ENCODE measurements around the gene PTPN14. TPM values are rescaled to one million over a fixed set of nuclear protein-coding genes. Genes with fewer than 3 reads are reported as not detected.
A peak's percentile ranks its signal among the peaks of the same experiment; 100 is the strongest.

Gene PTPN14
- polyA plus RNA-seq, 1 donor from 2014 or later, result 0.07 TPM

- Histone ChIP-seq H2AFZ (ENCODE audit: low read depth, low read length) (no peak overlapping the region), H3K27me3 (ENCODE audit: insufficient read depth, low read depth, low read length) (no peaks in the 10 kb centered on the region), H3K36me3 (ENCODE audit: insufficient read depth, low read length) (no peaks in the 10 kb centered on the region), H3K9me2 (ENCODE audit: insufficient read depth, low read length) (no peaks in the 10 kb centered on the region), H3K4me3 (ENCODE audit: low read length) (no peak overlapping the region), H3K27ac (ENCODE audit: low read length) (no peak overlapping the region), H4K20me1 (ENCODE audit: insufficient read depth) (no peaks in the 10 kb centered on the region), H3K9me3 (ENCODE audit: low read length) (no peaks in the 10 kb centered on the region), H3K4me2 (ENCODE audit: low read length) (no peak overlapping the region), H3K9ac (ENCODE audit: low read length) (no peak overlapping the region), H3K79me2 (replicated peaks; ENCODE audit: insufficient read depth, low read length) (no peaks in the 10 kb centered on the region), H3F3A (ENCODE audit: insufficient read depth, low read length, poor library complexity, severe bottlenecking) (no peaks in the 10 kb centered on the region)
- TF ChIP-seq RAD21 (conservative IDR thresholded peaks at IDR 0.05), result no peak
- TF ChIP-seq, protein P1, sequence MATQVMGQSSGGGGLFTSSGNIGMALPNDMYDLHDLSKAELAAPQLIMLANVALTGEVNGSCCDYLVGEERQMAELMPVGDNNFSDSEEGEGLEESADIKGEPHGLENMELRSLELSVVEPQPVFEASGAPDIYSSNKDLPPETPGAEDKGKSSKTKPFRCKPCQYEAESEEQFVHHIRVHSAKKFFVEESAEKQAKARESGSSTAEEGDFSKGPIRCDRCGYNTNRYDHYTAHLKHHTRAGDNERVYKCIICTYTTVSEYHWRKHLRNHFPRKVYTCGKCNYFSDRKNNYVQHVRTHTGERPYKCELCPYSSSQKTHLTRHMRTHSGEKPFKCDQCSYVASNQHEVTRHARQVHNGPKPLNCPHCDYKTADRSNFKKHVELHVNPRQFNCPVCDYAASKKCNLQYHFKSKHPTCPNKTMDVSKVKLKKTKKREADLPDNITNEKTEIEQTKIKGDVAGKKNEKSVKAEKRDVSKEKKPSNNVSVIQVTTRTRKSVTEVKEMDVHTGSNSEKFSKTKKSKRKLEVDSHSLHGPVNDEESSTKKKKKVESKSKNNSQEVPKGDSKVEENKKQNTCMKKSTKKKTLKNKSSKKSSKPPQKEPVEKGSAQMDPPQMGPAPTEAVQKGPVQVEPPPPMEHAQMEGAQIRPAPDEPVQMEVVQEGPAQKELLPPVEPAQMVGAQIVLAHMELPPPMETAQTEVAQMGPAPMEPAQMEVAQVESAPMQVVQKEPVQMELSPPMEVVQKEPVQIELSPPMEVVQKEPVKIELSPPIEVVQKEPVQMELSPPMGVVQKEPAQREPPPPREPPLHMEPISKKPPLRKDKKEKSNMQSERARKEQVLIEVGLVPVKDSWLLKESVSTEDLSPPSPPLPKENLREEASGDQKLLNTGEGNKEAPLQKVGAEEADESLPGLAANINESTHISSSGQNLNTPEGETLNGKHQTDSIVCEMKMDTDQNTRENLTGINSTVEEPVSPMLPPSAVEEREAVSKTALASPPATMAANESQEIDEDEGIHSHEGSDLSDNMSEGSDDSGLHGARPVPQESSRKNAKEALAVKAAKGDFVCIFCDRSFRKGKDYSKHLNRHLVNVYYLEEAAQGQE (IDR thresholded peaks at IDR 0.05; ENCODE audit: borderline replicate concordance), result no peak
- no peak for TF ChIP-seq EZH2 (IDR thresholded peaks at IDR 0.05; ENCODE audit: borderline replicate concordance, insufficient read depth, low read length, poor library complexity, severe bottlenecking)
- no peak for TF ChIP-seq POLR2AphosphoS5 (IDR thresholded peaks at IDR 0.05)
- no peak for TF ChIP-seq CTCF (IDR thresholded peaks at IDR 0.05; ENCODE audit: poor library complexity, severe bottlenecking)
- no peak for TF ChIP-seq SMC3 (conservative IDR thresholded peaks at IDR 0.05; ENCODE audit: poor library complexity)
- TF ChIP-seq EP300 (conservative IDR thresholded peaks at IDR 0.05; ENCODE audit: poor library complexity, severe bottlenecking), result no peak
- no peak for TF ChIP-seq TAF1 (IDR thresholded peaks at IDR 0.05; ENCODE audit: low read depth)
- TF ChIP-seq MXI1 (conservative IDR thresholded peaks at IDR 0.05; ENCODE audit: poor library complexity, severe bottlenecking), result no peak
Measured at GRCh38 chr1:214329470-214330220, 221.8 kb downstream of the PTPN14 start.

DNA sequence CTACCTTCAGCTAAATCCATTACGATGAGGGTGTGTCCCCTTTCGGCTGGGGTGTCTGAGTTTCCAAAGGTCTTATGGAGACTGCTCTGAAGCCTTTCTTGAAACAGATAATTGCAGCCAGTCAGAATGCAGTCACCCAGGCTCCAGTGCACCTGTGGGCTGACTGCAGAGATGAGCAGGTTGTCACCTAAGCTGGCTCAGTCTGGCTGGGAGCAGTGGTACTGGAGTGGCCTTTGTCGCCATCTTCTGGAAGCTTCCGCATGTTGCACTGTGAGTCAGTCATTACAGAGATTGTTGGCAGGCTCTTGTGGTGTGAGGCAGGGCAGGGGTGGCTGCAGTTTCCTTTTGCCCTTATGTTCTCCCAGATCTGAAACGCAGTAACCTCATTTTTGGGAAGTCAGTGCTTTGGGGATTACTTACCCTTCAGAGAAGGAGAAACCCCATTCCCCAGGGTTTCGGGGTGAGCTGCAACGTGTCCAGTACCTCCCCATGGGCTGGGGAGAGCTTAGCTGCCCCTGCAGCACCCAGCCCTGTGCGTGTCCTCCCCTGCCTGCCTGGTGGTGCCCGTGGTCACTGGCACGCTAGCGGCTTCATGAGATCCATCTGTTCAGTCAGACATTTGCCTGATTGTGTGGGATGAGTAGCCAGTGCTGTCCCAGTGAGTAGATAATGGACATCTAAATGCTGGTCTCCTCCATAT, 222.5 kb downstream of the PTPN14 start:
- Histone ChIP-seq H3K79me2 (replicated peaks; ENCODE audit: insufficient read depth, low read length) (no peaks in the 10 kb centered on the region), H3K9ac (ENCODE audit: low read length) (no peak overlapping the region), H3K27ac (ENCODE audit: low read length) (no peak overlapping the region), H3K4me2 (ENCODE audit: low read length) (no peak overlapping the region), H3K36me3 (ENCODE audit: insufficient read depth, low read length) (no peaks in the 10 kb centered on the region), H3K27me3 (ENCODE audit: insufficient read depth, low read depth, low read length) (no peaks in the 10 kb centered on the region), H4K20me1 (ENCODE audit: insufficient read depth) (no peaks in the 10 kb centered on the region), H3K9me2 (ENCODE audit: insufficient read depth, low read length) (no peaks in the 10 kb centered on the region), H3K4me3 (ENCODE audit: low read length) (no peak overlapping the region), H2AFZ (ENCODE audit: low read depth, low read length) (no peak overlapping the region), H3K9me3 (ENCODE audit: low read length) (no peaks in the 10 kb centered on the region), H3F3A (ENCODE audit: insufficient read depth, low read length, poor library complexity, severe bottlenecking) (no peaks in the 10 kb centered on the region)
- peak; percentile 35 for TF ChIP-seq POLR2AphosphoS5 (IDR thresholded peaks at IDR 0.05)
- peak; percentile 97 for TF ChIP-seq CTCF (IDR thresholded peaks at IDR 0.05; ENCODE audit: poor library complexity, severe bottlenecking)
- no peak for TF ChIP-seq TAF1 (IDR thresholded peaks at IDR 0.05; ENCODE audit: low read depth)
- TF ChIP-seq, protein P1 (IDR thresholded peaks at IDR 0.05; ENCODE audit: borderline replicate concordance), result no peak
- TF ChIP-seq SMC3 (conservative IDR thresholded peaks at IDR 0.05; ENCODE audit: poor library complexity), result peak; percentile 100
- TF ChIP-seq MXI1 (conservative IDR thresholded peaks at IDR 0.05; ENCODE audit: poor library complexity, severe bottlenecking), result no peak
- TF ChIP-seq EZH2 (IDR thresholded peaks at IDR 0.05; ENCODE audit: borderline replicate concordance, insufficient read depth, low read length, poor library complexity, severe bottlenecking), result no peak
- TF ChIP-seq EP300 (conservative IDR thresholded peaks at IDR 0.05; ENCODE audit: poor library complexity, severe bottlenecking), result peak; percentile 53
- peak; percentile 100 for TF ChIP-seq RAD21 (conservative IDR thresholded peaks at IDR 0.05)

All from neural cell (in vitro differentiated cells).